ENCODE data around the gene TM9SF2.
"Not testable (repeated sequence)": the region's sequence is repeated elsewhere in the genome, so short reads cannot be mapped to it uniquely, and the experiment has no call there.

The TM9SF2 gene

DNA sequence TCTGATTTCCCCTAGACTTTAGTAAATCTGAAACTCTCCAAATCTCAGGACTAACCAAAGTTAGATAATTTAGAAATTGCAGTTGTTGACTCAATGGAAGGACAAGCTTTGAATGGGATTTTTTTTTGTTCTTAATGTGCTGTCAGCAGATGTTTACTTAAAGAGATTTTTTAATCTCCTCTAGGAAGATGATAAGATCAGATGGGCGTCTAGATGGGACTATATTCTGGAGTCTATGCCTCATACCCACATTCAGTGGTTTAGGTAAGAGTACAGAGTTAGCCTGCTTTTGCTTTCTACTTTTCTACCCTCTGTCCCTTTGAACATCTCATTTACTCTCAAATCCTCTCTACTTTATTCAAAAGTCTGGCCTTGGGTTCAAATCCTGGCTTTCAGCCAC lies 39.3 kb downstream of the TM9SF2 start:
- no peak for DNase-seq

DNA sequence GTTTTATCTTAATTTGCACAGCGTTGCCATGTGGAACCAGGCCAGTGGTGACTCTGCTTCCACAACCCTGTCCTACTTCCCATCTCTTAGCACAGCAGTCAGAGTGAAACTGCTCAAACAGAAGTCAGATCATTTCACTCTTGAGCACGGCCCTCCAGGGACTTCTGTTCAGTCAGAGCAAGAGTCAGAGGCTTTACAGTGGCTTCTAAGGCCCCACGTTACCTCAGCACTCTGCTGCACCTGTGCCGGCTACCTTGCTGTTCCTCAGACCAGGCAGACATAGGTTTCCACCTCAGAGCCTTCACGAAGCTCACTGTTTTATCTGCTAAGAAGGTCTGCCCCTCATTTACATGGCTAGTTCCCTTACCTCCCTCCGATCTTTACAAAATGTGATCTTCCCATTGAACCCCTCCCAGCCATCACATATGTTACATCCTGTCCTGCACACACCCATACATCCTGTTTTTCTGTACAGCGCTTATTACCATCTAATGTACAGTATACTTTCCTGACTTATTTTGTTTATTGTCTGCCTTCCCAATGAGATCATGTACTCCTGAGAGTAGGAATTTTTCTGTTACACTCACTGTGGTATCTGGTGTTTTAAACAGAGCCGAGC lies 41.6 kb downstream of the TM9SF2 start:
- DNase-seq, result no peak

DNA sequence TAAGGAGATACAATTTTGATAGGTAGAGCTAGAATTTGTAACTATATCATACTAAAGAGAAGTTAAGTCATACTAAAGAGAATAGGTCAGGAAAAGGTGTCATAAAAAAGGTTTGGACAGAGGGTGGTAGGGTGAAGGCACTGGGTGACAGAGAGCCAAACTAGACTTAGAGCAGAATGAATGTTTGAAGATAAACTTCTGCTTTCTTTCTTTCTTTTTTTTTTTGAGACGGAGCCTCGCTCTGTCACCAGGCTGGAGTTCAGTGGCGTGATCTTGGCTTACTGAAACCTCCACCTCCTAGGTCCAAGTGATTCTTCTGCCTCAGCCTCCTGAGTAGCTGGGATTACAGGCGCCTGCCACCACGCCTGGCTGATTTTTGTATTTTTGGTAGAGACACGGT lies 44.1 kb downstream of the TM9SF2 start:
- no peak for DNase-seq

DNA sequence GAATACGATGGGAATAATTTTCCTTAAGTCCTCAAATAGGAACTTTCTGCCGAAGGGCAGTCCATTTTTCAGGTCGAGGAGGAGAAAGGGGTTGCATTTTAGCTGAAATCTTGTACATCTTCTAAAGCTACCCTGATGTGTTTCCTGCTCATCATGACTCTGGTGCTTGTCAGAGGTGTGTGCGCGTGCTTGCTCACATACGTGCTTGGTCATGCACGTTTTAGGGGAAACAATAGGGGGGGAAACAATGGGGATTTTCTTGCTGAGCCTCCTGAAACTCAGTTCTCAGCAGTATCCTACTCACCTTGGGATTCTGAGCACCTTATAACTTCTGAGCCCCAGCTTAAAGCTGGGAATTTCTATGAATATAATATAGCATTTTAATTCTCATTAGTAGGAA lies 44.7 kb downstream of the TM9SF2 start:
- DNase-seq, result no peak

DNA sequence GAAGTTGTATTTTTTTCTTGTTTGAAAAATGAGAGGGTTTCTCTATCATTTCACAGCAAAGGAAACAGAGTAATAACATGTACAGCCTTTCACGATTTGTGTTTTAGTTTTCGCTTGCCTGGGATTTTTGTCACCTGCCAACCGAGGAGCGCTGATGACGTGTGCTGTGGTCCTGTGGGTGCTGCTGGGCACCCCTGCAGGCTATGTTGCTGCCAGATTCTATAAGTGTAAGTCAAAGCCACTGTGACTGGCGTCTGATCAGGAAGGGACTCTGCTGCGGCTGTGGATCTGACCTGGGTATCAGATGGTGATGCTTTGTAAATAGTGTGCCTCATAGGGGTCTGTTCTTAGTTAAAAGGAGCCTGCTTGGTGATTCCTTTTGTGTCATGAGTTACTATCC lies 45.6 kb downstream of the TM9SF2 start:
- no peak for DNase-seq

DNA sequence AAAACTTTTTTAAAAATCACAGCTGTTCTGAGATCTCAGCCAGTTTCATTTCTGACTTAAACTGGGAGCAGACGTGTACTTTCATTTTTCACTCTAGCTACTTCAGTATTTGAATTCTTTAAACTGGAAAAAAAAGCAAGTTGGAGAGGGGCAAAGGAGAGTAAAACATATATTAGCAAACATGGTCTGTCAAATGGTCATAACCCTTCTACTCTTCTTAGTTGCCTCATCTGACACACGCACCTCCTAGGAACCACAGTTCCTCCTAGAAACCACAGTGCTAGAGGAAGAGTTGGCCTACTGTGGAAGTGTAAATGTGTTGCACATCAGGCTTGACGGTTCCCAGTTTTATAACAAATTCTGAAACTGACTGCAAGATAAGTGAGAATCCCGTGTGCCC lies 47.2 kb downstream of the TM9SF2 start:
- DNase-seq, result no peak

DNA sequence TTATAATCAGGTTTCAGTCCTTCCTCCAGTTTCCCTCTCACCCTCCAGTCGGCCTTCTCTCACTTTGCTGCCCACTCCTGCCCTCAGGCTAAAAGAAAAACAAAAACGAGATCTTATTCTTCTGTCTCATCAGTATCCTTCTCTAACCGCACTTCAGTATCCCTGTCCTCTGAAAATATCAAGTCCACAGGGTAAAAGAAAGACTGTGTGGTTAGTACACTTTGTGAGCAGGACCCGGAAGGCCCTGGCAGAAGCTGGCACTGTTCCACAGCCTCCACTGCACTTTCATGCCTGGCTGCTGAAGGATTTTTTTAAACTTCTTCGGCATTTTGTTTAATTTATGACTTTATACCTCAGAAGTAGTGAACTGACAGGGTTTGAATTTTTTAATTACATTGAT lies 51.8 kb downstream of the TM9SF2 start:
- no peak for DNase-seq

DNA sequence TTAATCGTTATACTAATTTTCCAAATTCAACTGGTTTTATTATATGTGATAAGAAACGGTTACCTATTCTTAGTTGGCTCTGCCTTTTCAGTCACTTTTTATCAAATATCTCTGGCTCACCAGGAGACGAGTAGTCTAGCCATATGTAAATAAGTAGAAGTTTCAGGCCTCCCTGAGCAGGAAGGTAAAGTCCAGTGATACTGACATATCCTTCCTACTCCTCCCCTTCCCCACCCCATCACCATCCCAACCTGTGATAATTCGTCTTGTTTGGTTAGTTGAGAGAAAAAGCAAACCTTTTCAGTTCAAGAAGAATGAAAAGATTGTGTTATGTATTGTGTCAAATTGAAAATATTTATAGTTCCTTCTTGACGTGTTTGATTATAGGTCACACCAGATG lies 53.9 kb downstream of the TM9SF2 start:
- DNase-seq, result no peak

DNA sequence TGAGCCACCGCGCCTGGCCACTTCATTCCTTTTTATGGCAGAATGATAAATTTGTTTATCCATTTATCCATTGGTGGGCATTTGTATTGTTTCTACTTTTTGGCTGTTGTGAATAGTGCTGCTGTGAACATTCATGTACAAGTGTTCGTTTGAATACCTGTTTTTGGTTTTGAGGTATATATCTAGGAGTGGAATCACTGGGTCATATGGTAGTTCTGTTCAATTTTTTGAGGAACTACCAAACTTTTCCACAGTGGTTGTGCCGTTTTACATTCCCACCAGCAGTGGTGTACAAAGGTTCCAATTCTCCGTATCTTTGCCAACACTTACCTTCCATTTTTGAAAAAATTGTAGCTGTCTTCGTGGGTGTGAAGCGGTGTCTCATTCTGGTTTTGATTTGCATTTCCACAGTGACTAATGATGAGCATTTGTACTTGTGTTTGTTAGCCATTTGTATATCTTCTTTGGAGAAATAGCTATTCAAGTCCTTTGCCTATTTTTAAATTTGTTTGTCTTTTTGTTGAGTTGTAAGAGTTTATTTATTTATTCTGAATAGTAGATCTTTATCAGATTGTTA lies 55.7 kb downstream of the TM9SF2 start:
- DNase-seq, result no peak

DNA sequence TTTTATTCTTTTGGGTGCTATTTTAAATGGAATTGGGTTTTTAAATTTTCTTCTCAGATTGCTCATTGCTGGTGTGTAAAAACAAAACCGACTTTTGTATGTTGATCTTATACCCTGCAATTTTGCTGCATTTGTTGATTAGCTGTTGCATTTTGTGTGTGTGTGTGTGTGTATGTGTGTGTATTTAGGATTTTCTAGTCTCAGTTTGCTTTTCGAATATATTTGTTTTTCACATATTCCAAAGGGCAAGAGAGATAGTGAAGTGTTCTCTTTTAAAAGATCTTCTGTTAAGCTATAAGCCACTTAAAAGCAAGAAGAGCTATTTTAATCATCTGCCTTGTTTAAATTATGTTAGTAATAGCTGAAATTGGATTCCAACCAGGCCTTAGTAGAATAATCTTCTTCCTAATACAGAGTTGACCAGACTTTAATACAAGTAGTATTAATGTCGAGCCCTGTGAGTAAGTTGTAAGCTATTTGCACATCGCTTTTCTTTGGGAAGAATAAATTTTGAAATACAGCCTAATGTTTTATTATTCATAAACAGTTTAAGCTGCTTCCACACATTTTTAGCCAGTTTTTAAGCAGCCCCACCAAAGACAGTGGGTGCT lies 57.4 kb downstream of the TM9SF2 start:
- no peak for DNase-seq

DNA sequence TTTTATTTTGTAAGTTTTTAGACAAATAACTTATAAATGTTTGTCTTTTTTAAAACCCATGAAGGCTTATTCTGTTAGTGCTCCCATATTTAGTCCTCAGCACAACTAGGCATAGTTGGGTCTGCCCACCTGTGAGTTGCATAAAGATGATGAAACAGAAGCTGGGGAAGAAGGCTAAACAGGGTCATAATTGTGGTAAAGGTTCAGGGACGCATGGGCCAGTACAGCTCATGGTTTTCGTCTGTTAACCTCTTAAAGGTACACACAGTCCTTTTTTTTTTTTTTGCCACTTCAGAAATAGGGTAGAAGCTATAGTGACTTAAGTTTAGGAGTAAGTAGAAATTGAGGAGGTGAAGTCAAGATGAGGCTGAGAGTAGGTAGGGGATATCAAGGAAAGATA lies 58.3 kb downstream of the TM9SF2 start:
- no peak for DNase-seq

DNA sequence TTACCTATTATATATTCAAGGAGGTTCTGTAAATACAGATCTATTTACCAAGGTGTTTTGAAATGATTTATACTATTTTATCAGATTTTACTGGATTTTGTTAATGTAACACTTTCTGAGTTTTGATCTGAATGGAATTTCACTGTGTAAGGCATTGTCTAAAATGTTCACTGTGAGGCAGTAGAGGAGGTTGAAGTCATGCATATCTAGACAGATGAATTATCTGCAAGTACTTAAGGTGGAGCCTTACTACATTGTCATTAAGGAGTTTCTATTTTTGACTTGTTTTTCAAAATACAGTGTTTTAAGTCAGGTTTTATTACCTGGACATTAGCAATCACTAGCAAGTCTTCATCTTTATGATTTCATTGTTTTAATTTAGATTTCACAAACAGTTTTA lies 62.1 kb downstream of the TM9SF2 start:
- no peak for DNase-seq

DNA sequence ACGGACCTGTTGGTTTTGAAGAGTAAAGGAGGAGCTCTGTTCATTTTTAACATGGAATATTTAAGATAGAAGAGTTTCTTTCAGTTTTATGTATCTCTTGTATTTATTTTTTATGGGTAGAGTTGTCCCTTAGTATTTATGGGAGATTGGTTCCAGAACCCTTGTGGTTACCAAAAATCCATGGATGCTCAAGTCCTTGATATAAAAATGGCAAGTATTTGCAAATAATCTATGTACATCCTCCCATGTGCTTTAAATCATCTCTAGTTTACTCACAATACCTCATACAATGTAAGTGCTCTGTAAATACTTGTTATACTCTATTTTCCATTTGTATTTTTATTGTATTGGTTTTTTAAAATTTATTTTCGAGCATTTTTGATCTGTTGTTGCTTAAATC lies 63.1 kb downstream of the TM9SF2 start:
- DNase-seq, result no peak

DNA sequence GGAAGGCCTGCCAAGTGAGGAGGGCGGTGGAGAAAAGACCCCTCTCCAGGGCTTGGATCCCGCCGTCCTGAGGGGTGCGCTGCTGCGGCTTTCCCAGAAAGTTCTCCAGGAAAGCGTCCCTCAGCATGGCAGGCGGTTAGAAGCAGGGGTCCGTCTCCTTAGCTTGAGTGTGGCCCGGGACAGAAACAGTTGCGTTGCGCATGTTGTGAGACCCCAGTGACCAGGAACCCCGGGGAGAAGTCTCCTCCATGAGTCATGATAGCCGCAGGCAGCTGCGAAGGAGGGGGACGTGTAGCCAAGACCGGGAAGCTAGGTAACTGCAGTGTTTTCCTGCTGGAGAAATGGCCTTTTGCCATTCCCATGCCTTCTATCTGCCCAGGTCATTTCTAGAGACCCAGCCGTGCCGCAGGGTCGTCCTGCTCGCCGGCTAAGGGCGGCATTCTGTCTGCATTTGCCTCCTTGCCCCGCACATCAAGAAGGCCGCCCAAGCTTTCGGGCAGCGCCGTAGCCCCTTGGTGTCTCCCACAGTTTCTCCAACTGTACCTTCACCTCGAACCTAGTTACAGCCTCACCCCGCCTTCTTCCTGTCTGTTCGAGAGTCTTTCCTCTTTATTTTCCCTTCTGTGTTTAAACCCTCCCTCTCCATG lies 64.3 kb downstream of the TM9SF2 start:
- no peak for DNase-seq

DNA sequence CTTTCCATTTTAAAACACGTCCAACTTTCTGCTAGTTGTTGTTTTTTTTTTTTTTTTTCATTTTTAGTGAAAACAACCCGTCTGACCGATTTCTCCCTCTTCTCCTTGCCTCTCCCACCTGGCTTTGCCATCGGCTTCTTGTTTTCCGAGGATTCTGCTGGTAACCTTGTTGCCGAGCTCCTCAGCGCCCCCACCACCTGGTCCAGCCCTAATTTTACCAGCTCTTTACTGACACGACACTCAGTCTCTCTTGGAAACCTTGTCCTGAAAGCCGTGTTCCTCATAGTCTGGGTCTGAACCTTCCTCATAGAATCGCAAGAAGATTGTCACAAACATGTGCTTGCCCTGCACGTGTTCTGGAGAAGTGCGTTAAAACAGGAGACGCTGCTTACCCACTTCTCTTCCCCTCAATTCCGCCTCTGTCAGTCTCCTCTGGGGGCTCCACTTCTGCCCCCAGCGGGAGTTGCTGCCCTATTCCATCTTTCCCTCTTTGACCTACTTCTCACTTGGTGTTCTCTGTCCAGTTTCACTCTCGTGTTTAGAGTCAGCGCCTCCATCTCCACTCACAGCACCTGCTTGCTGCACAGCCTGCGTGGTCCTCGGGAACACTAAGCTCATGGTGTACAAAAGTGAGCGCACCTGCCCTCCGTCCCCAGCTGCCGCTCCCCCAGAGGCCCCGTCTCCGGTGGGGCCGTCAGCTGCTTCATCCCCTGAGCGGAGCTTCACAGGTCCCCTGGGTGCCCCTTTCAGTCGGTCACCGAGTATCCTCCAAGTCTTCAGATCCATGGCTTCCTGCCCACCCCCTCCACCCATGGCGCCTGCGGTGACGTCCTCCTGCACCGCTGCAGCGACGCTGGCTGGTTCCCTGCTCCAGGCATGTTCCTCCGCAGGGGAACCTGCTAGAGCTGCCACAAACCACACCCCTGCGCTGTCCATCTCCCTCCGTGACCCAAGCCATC lies 65.1 kb downstream of the TM9SF2 start:
- no peak for DNase-seq

DNA sequence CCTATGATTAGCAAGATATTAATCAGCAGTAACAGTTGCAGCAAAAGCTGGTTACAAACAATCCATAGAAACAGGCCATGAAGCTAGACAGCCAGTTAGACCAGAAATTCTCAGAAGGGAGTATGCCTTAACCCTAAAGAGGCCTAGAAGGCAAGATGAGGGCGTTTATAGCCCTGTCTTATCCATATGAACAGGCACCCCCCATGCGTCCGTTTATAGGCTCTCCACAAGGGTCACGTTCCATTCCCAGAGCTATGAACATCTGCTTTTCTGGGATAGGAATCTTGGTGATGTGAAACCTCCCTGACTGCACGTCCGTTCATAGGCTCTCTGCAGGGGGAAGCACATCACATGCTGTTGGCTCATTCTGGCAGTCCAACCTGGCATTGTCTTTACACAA lies 67.6 kb downstream of the TM9SF2 start:
- DNase-seq, result not testable (repeated sequence)

DNA sequence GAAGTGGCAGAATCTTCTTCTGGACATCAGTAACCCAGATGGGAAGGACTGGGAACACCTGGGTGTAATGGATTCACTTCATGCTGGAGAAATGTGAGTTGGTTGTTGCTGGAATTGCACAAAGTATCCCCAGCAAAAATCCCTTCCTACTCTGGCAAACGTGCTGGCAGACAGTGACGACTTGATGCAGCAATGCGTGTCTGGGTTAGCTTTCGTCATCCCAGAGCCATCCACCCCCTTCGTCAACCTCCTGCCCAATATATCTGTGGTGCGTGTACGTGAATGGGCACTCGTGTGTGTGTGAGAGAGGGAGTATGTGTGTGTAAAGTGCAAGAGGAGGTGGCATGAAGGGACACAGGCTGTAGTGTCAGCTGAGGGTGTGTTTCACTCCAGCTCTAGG lies 70.9 kb downstream of the TM9SF2 start:
- DNase-seq, result no peak

DNA sequence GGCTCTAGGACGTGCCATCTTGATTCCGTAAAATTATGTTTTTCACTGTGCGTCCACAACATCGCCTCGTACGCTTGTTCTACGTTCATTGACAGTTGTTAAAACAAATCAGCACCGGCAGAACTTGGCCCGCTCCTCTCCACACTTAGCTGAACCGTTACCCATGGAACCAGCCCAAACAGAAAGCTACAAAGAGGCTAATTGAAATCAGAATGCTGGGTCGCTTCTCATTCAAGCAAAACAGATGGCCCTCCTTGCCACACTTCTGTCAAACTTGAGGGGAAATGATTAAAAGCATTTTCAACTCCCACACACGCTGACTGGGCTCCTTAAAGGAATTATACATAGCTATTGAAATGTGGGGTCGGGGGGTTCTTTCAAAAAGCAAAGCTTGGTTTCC lies 71.6 kb downstream of the TM9SF2 start:
- DNase-seq, result no peak

DNA sequence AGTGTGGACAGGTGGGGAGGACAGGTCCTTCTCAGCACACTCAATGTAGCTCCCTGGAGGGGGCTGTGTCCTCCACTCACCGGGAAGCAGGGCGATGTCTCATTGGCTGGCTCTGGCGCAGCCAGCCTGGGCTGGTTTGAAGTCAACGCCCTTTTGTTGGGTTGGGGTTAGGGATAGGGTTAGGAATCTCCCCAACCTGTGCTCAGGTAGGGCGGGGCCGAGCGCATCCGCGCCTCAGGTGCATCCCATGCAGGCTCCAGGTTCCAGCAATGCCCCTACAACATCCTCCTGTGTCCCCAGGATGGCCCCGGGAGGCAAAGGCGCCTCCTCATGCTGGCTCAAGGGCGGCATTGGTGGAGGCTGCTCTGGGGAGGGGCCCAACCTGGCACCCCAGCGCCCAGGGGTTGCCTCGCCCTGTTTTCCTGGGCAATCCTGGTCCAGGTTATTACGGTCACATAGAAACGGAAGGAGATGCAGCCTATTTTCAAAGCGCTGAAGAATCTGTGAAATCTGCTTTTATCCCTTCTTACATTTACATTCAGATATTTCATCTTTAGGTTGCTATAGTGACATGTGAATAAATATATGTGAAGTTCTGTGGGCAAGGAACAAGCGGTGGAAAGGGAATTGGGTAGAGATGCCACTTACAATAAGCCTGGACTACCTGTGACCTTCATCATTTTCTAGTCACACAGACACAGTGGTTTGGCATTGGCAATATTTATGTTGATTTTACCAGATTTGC lies 74.3 kb downstream of the TM9SF2 start:
- DNase-seq, result no peak

DNA sequence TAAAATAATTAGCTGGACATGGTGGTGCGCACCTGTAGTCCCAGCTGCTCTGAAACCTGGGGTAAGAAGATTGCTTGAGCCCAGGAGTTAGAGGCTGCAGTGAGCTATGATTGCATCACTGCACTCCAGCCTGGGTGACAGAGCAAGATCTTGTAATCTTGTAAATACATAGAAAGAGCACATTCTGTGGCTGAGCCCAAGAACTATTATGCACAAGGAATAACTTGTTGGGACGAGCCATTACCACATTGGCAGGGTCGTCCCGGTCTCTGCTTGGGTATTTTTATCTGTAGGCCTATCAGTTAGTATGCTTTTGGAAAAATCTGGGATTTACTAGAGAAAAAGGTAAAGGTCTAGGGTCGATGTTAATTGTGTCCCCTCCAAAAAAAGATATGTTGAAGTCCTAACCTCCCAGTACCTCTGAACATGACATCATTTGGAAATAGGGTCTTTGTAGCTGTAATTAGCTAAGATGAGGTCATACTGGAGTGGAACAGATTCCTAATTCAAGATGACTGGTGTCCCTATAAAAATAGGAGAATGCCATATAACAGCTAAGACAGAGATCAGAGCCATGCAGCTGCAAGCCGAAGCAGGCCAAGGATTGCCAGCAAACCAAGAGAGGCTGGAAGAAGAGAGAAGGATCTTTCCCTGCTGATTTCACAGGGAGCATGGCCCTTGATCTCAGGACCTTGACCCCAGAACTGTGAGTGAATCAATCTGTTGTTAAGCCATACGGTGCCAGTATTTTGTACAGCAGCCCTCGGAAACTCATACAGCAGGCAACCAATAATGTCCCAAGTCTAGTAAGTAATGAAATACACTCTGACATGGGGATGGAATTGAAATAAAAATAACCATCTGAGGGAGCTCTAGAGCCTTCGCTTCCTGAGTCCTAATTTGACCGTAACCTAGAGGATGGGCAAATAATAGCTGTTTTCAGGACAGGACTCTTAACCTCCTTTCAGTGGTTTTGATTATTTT lies 77.0 kb downstream of the TM9SF2 start:
- peak in 1 of 2 experiments; percentile 21 for DNase-seq

All from SW 1271 (cell line).